ENCODE data around the gene MMRN2.

The MMRN2 gene

GRCh38 chr10:86945361-86946212 is 11.8 kb downstream of the MMRN2 start:
- DNase-seq (ENCODE audit: low read depth), result no peak
- peak; percentile 47 for TF ChIP-seq CTCF (conservative IDR thresholded peaks at IDR 0.05; ENCODE audit: low read depth, low read length)
- H3K4me3 ChIP-seq (ENCODE audit: low read depth, low read length), result no peak overlapping the region

- H3K4me3 ChIP-seq (ENCODE audit: low read depth, low read length), result no peak overlapping the region
- no peak for DNase-seq (ENCODE audit: low read depth)
- no peak for TF ChIP-seq CTCF (conservative IDR thresholded peaks at IDR 0.05; ENCODE audit: low read depth, low read length)
These were observed 12.5 kb downstream of the MMRN2 start for GRCh38 chr10:86944907-86945306.

- H3K4me3 ChIP-seq (ENCODE audit: low read depth, low read length), result no peak overlapping the region
- peak; percentile 43 for DNase-seq (ENCODE audit: low read depth)
- no peak for TF ChIP-seq CTCF (conservative IDR thresholded peaks at IDR 0.05; ENCODE audit: low read depth, low read length)
These were observed 12.9 kb downstream of the MMRN2 start for GRCh38 chr10:86944471-86944870.

GRCh38 chr10:86944031-86944419 is 13.4 kb downstream of the MMRN2 start:
- no peak for TF ChIP-seq CTCF (conservative IDR thresholded peaks at IDR 0.05; ENCODE audit: low read depth, low read length)
- H3K4me3 ChIP-seq (ENCODE audit: low read depth, low read length), result no peak overlapping the region
- DNase-seq (ENCODE audit: low read depth), result no peak

GRCh38 chr10:86943316-86944030 is 13.9 kb downstream of the MMRN2 start:
- TF ChIP-seq CTCF (conservative IDR thresholded peaks at IDR 0.05; ENCODE audit: low read depth, low read length), result no peak
- H3K4me3 ChIP-seq (ENCODE audit: low read depth, low read length), result no peak overlapping the region
- DNase-seq (ENCODE audit: low read depth), result no peak

GRCh38 chr10:86942441-86943315 is 14.7 kb downstream of the MMRN2 start:
- no peak for DNase-seq (ENCODE audit: low read depth)
- no peak for TF ChIP-seq CTCF (conservative IDR thresholded peaks at IDR 0.05; ENCODE audit: low read depth, low read length)
- H3K4me3 ChIP-seq (ENCODE audit: low read depth, low read length), result peak overlapping the region; percentile 11
